Hepatocyte (in vitro differentiated cells): ENCODE measurements around the gene GRIK1.

Experiments
- CTCF ChIP-seq: fragments of 200-600 bp; sonication (generic); IDR thresholded peaks from 2 replicates; pipeline ENCODE4 v1.5.1; 2016; ENCODE audit warnings: antibody characterized with exemption, mild to moderate bottlenecking; ENCODE audit not compliant: poor library complexity
- EZH2 ChIP-seq: fragments of 200-600 bp; sonication (generic); IDR thresholded peaks from 2 replicates; pipeline ENCODE4 v1.6.1; 2016; ENCODE audit warnings: antibody characterized with exemption, mild to moderate bottlenecking, borderline replicate concordance
- EZH2phosphoT487 ChIP-seq: fragments of 200-600 bp; sonication (generic); IDR thresholded peaks from one replicate; pipeline ENCODE4 v1.6.1; 2018; ENCODE audit warnings: antibody characterized with exemption, mild to moderate bottlenecking, low read depth, moderate library complexity; ENCODE audit not compliant: unreplicated experiment, severe bottlenecking

DNA sequence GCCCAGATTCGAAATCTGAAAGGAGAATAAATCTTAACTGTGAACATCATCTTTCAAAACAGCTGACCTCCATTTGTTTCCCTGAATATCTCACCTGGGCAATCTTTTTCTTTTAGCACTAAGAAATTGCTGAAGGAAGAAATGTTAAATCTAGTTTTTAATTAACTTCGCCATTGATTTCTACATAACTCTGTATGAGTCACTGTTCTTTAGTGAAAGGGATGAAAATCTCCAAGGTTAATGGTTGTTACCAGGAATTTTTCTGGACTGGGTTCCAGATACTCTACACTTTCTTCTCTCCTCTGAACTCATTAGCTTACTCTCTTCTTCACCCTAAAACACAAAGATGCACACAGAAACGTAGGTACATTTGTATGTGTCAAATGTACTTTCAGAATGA lies 405.3 kb downstream of the GRIK1 start:
- TF ChIP-seq CTCF (no peak), EZH2 (no peak), EZH2phosphoT487 (no peak)
